Measurements from ENCODE around the gene DHRS12. TPM values are rescaled to one million over a fixed set of nuclear protein-coding genes. Genes with fewer than 3 reads are reported as not detected.

DHRS12 gene
- total RNA-seq, 1 experiment from 2014 or later = 10.2 TPM

DNA sequence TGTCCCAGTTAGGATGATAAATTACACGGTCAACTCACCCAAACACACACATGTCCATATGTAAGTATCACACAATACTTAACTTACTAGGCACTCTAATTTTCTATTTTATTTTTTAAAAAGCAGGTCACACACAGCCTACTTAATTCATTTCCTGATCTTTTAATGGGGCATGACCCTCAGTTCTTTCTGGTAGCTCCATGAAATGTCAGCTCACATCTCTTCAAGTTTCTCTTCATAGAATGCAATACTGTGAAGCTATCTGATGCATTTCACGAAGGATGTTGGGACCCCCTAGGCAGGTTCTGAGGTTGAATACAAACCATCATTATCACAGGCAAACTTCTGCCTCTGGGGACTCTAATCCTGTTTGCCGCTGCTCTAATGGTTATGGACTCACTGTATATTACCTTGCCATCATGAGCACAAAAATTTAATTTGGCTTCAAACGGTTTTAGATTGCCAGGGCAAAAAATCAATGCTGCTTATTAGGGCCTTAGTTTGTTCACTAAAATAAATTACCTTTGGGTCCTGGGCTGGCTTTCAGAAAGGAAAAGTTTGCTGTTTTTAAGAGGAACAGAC lies 16.1 kb upstream of the DHRS12 start:
- CTCF ChIA-PET = interaction anchor here (0.6 to 1.4 kb wide), 2 partner anchors 116 to 221 kb away, joined by 4 read pairs; no protein-coding TSS in a partner anchor

DNA sequence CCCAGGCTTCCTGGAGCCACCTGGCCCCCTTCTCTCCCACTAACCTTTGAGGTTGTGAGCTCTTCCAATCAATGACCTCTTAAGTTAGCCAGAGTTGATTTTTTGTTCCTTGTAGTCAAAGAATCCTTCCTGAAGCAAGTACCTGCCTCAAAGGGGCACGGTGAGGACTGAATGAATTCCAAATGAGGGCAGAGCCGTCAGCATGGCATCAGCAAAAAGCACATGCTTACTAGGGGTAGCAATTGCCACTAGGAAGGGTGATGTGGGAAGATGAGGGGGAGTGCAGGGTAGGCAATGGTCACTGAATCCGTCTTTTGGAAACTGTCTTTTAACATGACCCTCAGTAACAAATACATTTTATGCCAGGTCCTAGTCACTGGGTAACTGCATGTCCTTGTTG lies 15.6 kb upstream of the DHRS12 start:
- H3K27ac Mint-ChIP-seq = no peak overlapping the region
- CTCF ChIA-PET = interaction anchor here (1.0 to 1.2 kb wide), 3 partner anchors 12 to 308 kb away, joined by 3 to 4 read pairs (median 4); no protein-coding TSS in a partner anchor
- POLR2A ChIA-PET = no interaction called here

More for the DNA sequence above, 16.1 kb upstream of the DHRS12 start:
- DNase-seq (ENCODE audit: low spot score) = no peak
- Mint-ChIP-seq H3K4me1 (peaks cover 47% of the 10 kb centered on the region), H3K4me3 (no peak overlapping the region), H3K9me3 (no peaks in the 10 kb centered on the region), H3K27me3 (ENCODE audit: low read depth) (peaks cover 10% of the 10 kb centered on the region), H3K36me3 (no peaks in the 10 kb centered on the region), H3K27ac (no peak overlapping the region)
- no peak for ATAC-seq
- TF ChIP-seq, protein P1, sequence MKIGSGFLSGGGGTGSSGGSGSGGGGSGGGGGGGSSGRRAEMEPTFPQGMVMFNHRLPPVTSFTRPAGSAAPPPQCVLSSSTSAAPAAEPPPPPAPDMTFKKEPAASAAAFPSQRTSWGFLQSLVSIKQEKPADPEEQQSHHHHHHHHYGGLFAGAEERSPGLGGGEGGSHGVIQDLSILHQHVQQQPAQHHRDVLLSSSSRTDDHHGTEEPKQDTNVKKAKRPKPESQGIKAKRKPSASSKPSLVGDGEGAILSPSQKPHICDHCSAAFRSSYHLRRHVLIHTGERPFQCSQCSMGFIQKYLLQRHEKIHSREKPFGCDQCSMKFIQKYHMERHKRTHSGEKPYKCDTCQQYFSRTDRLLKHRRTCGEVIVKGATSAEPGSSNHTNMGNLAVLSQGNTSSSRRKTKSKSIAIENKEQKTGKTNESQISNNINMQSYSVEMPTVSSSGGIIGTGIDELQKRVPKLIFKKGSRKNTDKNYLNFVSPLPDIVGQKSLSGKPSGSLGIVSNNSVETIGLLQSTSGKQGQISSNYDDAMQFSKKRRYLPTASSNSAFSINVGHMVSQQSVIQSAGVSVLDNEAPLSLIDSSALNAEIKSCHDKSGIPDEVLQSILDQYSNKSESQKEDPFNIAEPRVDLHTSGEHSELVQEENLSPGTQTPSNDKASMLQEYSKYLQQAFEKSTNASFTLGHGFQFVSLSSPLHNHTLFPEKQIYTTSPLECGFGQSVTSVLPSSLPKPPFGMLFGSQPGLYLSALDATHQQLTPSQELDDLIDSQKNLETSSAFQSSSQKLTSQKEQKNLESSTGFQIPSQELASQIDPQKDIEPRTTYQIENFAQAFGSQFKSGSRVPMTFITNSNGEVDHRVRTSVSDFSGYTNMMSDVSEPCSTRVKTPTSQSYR (CRISPR knock-in tag; IDR thresholded peaks at IDR 0.05) = no peak
- TF ChIP-seq ZNF263 (CRISPR knock-in tag; IDR thresholded peaks at IDR 0.05; ENCODE audit: low read depth) (no peak), NFYB (CRISPR knock-in tag; conservative IDR thresholded peaks at IDR 0.05; ENCODE audit: low read depth) (no peak), ZNF219 (CRISPR knock-in tag; IDR thresholded peaks at IDR 0.05; ENCODE audit: borderline replicate concordance) (no peak), ESRRA (CRISPR knock-in tag; IDR thresholded peaks at IDR 0.05; ENCODE audit: borderline replicate concordance) (no peak), GTF2I (CRISPR knock-in tag; conservative IDR thresholded peaks at IDR 0.05) (no peak)
- TF ChIP-seq, protein P2, sequence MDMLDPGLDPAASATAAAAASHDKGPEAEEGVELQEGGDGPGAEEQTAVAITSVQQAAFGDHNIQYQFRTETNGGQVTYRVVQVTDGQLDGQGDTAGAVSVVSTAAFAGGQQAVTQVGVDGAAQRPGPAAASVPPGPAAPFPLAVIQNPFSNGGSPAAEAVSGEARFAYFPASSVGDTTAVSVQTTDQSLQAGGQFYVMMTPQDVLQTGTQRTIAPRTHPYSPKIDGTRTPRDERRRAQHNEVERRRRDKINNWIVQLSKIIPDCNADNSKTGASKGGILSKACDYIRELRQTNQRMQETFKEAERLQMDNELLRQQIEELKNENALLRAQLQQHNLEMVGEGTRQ (CRISPR knock-in tag; IDR thresholded peaks at IDR 0.05) = no peak
- TF ChIP-seq, protein P3, sequence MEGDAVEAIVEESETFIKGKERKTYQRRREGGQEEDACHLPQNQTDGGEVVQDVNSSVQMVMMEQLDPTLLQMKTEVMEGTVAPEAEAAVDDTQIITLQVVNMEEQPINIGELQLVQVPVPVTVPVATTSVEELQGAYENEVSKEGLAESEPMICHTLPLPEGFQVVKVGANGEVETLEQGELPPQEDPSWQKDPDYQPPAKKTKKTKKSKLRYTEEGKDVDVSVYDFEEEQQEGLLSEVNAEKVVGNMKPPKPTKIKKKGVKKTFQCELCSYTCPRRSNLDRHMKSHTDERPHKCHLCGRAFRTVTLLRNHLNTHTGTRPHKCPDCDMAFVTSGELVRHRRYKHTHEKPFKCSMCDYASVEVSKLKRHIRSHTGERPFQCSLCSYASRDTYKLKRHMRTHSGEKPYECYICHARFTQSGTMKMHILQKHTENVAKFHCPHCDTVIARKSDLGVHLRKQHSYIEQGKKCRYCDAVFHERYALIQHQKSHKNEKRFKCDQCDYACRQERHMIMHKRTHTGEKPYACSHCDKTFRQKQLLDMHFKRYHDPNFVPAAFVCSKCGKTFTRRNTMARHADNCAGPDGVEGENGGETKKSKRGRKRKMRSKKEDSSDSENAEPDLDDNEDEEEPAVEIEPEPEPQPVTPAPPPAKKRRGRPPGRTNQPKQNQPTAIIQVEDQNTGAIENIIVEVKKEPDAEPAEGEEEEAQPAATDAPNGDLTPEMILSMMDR (IDR thresholded peaks at IDR 0.05) = no peak
- TF ChIP-seq, protein P4, sequence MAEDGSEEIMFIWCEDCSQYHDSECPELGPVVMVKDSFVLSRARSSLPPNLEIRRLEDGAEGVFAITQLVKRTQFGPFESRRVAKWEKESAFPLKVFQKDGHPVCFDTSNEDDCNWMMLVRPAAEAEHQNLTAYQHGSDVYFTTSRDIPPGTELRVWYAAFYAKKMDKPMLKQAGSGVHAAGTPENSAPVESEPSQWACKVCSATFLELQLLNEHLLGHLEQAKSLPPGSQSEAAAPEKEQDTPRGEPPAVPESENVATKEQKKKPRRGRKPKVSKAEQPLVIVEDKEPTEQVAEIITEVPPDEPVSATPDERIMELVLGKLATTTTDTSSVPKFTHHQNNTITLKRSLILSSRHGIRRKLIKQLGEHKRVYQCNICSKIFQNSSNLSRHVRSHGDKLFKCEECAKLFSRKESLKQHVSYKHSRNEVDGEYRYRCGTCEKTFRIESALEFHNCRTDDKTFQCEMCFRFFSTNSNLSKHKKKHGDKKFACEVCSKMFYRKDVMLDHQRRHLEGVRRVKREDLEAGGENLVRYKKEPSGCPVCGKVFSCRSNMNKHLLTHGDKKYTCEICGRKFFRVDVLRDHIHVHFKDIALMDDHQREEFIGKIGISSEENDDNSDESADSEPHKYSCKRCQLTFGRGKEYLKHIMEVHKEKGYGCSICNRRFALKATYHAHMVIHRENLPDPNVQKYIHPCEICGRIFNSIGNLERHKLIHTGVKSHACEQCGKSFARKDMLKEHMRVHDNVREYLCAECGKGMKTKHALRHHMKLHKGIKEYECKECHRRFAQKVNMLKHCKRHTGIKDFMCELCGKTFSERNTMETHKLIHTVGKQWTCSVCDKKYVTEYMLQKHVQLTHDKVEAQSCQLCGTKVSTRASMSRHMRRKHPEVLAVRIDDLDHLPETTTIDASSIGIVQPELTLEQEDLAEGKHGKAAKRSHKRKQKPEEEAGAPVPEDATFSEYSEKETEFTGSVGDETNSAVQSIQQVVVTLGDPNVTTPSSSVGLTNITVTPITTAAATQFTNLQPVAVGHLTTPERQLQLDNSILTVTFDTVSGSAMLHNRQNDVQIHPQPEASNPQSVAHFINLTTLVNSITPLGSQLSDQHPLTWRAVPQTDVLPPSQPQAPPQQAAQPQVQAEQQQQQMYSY (CRISPR knock-in tag; IDR thresholded peaks at IDR 0.05) = no peak
- POLR2A ChIA-PET = no interaction called here

More for the DNA sequence above, 15.6 kb upstream of the DHRS12 start:
- H3K4me1 Mint-ChIP-seq = peaks cover 43% of the 10 kb centered on the region
- ATAC-seq (no peak), DNase-seq (ENCODE audit: low spot score) (no peak)
- no peaks in the 10 kb centered on the region for H3K36me3 Mint-ChIP-seq
- peaks cover 10% of the 10 kb centered on the region for H3K27me3 Mint-ChIP-seq (ENCODE audit: low read depth)
- no peaks in the 10 kb centered on the region for H3K9me3 Mint-ChIP-seq
- no peak overlapping the region for H3K4me3 Mint-ChIP-seq
- TF ChIP-seq, protein P5, sequence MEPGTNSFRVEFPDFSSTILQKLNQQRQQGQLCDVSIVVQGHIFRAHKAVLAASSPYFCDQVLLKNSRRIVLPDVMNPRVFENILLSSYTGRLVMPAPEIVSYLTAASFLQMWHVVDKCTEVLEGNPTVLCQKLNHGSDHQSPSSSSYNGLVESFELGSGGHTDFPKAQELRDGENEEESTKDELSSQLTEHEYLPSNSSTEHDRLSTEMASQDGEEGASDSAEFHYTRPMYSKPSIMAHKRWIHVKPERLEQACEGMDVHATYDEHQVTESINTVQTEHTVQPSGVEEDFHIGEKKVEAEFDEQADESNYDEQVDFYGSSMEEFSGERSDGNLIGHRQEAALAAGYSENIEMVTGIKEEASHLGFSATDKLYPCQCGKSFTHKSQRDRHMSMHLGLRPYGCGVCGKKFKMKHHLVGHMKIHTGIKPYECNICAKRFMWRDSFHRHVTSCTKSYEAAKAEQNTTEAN (CRISPR knock-in tag; IDR thresholded peaks at IDR 0.05) = no peak
- TF ChIP-seq NFYB (CRISPR knock-in tag; conservative IDR thresholded peaks at IDR 0.05; ENCODE audit: low read depth) = no peak
- TF ChIP-seq GABPB1 (CRISPR knock-in tag; IDR thresholded peaks at IDR 0.05) = no peak
- TF ChIP-seq NR1H2 (CRISPR knock-in tag; IDR thresholded peaks at IDR 0.05) = no peak
- TF ChIP-seq EMX1 (CRISPR knock-in tag; IDR thresholded peaks at IDR 0.05) = no peak
- no peak for TF ChIP-seq FOXK1 (CRISPR knock-in tag; IDR thresholded peaks at IDR 0.05)
- no peak for TF ChIP-seq CBFB (CRISPR knock-in tag; IDR thresholded peaks at IDR 0.05; ENCODE audit: low read depth)
- no peak for TF ChIP-seq SP1 (CRISPR knock-in tag; conservative IDR thresholded peaks at IDR 0.05)
- no peak for TF ChIP-seq CREM (CRISPR knock-in tag; IDR thresholded peaks at IDR 0.05)

All from WTC11 (cell line).